Spleen (tissue), 11 donors: ENCODE data around the gene ZNRF2. TPM values are rescaled to one million over a fixed set of nuclear protein-coding genes. Genes with fewer than 3 reads are reported as not detected.
"Not testable (repeated sequence)": the region's sequence is repeated elsewhere in the genome, so short reads cannot be mapped to it uniquely, and the experiment has no call there.

Experiments
- DNase-seq: peaks from one replicate; pipeline ENCODE4 v3.0.0-alpha.2; 2020
- H3K27ac ChIP-seq, 8 donors: fragments of 200-600 bp; sonication (generic) in 7 of 8; 1 replicate in 4 of 8; 2 replicates in 4 of 8; pipeline versions ENCODE4 v1.5.0 to v1.8.0; 2016 to 2021; ENCODE audit warnings: inconsistent platforms in 4 of 8, mild to moderate bottlenecking in 4 of 8, moderate library complexity in 1 of 8
- H3K27me3 ChIP-seq, 7 donors: fragments of 200-600 bp; sonication (generic) in 6 of 7; replicated peaks in 1 of 7; 1 replicate in 4 of 7; 2 replicates in 3 of 7; pipeline versions ENCODE4 v1.5.0 to v1.8.0; 2016 to 2021; ENCODE audit warnings: inconsistent platforms in 3 of 7, mild to moderate bottlenecking in 1 of 7
- H3K36me3 ChIP-seq, 6 donors: fragments of 200-600 bp; sonication (generic) in 5 of 6; 1 replicate in 4 of 6; 2 replicates in 2 of 6; pipeline versions ENCODE4 v1.5.0 to v1.8.0; 2016 to 2021; ENCODE audit warnings: inconsistent platforms in 2 of 6
- H3K4me1 ChIP-seq, 6 donors: fragments of 200-600 bp; sonication (generic) in 5 of 6; 1 replicate in 3 of 6; 2 replicates in 3 of 6; pipeline versions ENCODE4 v1.5.0 to v1.8.0; 2016 to 2021; ENCODE audit warnings: inconsistent platforms in 3 of 6
- H3K4me3 ChIP-seq, 8 donors: fragments of 200-600 bp; sonication (generic) in 7 of 8; 1 replicate in 4 of 8; 2 replicates in 4 of 8; pipeline versions ENCODE4 v1.5.0 to v1.8.0; 2016 to 2021; ENCODE audit warnings: inconsistent platforms in 4 of 8, mild to moderate bottlenecking in 4 of 8, moderate library complexity in 2 of 8
- H3K9me3 ChIP-seq, 8 donors: fragments of 200-600 bp; sonication (generic) in 7 of 8; 1 replicate in 4 of 8; 2 replicates in 4 of 8; pipeline versions ENCODE4 v1.5.0 to v1.8.0; 2016 to 2021; ENCODE audit warnings: inconsistent platforms in 4 of 8
- POLR2A ChIP-seq, 3 donors: fragments of 450-650 bp; IDR thresholded peaks; one replicate each; pipeline ENCODE4 v1.5.1; 2017; ENCODE audit warnings: antibody characterized with exemption in 3 of 3, mild to moderate bottlenecking in 1 of 3
- POLR2AphosphoS5 ChIP-seq, 3 donors: sonication (generic); formaldehyde crosslinking; IDR thresholded peaks; one replicate each; pipeline ENCODE4 v1.5.1; 2017; ENCODE audit warnings: antibody characterized with exemption in 3 of 3
- WGBS, 5 donors: extraction: QIAGEN DNeasy Blood & Tissue Kit in 3 of 5; methylation state at CpG; one replicate each; pipeline versions ENCODE4 v1.1.5 to v1.1.7; 2013 to 2018; 5-methylcytosine and 5-hydroxymethylcytosine counted together
- intact Hi-C: fragments of 100-400 bp; cut with DNase I; formaldehyde crosslinking; loops from one replicate; pipeline ENCODE4 v1.15.0; 2023; ENCODE audit warnings: low total_unique reads
- polyA plus RNA-seq, 3 donors: library from polyadenylated mRNA; stranded (reverse); fragments of 200-250 nt; gene quantifications; one replicate each; pipeline ENCODE4 v1.2.1, GENCODE V29; 2013
- total RNA-seq, 7 donors: library from RNA; depleted of rRNA in 3 of 7; stranded (reverse); fragments of >200 nt in 3 of 7; fragmentation: NEBNext Ultra II Directional in 4 of 7; extraction: Animal tissue kit (Norgen Biotek cat#: 25700) in 4 of 7; gene quantifications; one replicate each; pipeline versions ENCODE4 v1.1.0 to v1.2.1, GENCODE V29; 2016 to 2021
- TF ChIP-seq, protein P1 (sequence below), 11 experiments: fragments of 200-600 bp in 7 of 11; fragments of 450-650 bp in 4 of 11; sonication (generic) in 4 of 11; IDR thresholded peaks in 8 of 11; conservative IDR thresholded peaks in 3 of 11; 1 replicate in 7 of 11; 2 replicates in 4 of 11; pipeline versions ENCODE4 v1.4.0 to v1.8.0; 2016 to 2021; ENCODE audit warnings: antibody characterized with exemption in 11 of 11, inconsistent platforms in 4 of 11, mild to moderate bottlenecking in 1 of 11
- donor health status: healthy with polysubstance abuse.
- donor health status: DM: no; HTN: no; CAD: no; lungs with moderate emphysema.
- donor health status: DM: no; HTN: no; CAD: no.
- donor health status: Bipolar disorder and iron deficiency.
- donor health status: healthy.
- donor health status: DM: no; HTN: no; CAD: no.
- donor health status: DM: yes; HTN: yes; CAD: no.

Gene ZNRF2
- total and polyA plus RNA-seq, 10 donors, result 6.8 to 42.5 (median 28.5) TPM

DNA sequence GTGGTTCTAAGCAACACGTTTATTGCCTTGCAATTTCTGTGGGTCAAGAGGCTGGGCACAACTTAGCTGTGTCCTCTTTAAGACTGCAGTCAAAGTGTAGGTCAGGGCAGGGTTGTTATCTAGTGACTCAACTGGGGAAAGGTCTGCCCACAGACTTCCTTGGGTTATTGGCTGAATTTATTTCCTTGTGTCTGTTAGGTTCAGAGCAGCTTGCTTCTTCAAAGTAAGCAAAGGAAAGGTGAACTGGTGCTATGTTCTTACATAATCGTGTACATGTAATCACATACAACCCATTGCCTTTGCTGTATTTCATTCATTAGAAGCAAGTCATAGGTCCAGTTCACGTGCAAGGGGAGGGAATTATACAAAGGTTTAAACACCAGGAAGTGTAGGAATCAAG lies 5.9 kb downstream of the ZNRF2 start:
- H3K9me3 ChIP-seq, H3K27me3 ChIP-seq, DNase-seq, H3K36me3 ChIP-seq, intact Hi-C loops: not testable (repeated sequence)
- peak overlapping the region in 1 of 8 donors; percentile 10 for H3K4me3 ChIP-seq
- H3K4me1 ChIP-seq, result peaks cover 32 to 88% (median 62%) of the 10 kb centered on the region in 6 donors
- 36 to 68% (median 45%) methylated on average over 3 of the region's 3 CpGs for WGBS, 5 donors
- H3K27ac ChIP-seq, result peak overlapping the region in 1 of 8 donors; percentile 14

DNA sequence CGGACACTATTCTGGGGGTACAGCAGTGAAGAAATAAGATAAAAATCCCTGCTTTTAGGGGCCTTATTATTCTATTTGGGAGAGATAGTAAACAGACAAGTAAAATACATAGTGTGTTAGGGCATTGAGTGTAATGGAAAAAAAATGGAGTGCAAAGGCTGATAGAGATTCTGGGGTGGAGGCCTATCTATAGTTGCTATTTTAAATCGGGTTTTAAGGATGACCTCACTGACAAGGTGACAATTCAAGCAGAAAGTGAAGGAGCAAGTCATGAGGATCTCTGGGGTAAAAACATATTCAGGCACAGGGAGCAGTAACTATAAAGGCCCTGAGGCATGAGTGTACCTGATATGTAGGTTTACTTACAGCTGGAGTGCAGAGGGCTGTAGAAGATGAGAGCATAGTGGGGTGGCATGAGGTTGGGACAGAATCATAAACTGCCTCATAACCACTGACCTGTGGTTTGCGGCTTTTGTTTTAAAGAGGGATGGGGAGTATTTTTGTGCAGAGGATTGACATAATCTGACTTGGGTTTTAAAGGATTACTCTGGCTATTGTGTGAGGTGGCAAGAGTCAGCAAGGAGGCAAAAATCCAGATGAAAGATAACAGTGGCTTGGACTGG lies 8.1 kb downstream of the ZNRF2 start:
- H3K27me3 ChIP-seq, H3K4me3 ChIP-seq, intact Hi-C loops, H3K36me3 ChIP-seq, H3K9me3 ChIP-seq, H3K27ac ChIP-seq, DNase-seq: not testable (repeated sequence)
- 88 to 91% (median 90%) methylated on average over 3 of the region's 3 CpGs for WGBS, 5 donors
- peaks cover 26 to 93% (median 68%) of the 10 kb centered on the region in 6 donors for H3K4me1 ChIP-seq

DNA sequence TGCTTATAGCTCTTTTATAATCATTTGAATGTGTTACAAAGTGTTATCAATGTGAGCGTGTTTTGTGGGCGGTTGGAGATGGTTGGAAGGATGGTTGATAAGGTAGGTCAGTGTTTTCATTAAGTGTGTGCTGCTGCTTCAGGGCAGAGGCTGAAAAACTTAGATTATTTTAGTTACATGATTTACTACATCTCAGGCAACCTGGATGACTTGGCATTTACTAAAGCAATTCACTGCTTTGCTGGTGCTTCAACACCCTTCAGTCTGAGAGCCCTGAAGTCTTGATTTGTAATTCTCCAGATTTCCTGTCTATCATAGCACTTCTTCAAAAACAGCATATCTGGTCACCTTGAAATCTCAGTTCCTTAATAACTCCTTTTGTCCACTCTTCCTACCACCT lies 11.9 kb downstream of the ZNRF2 start:
- H3K4me3 ChIP-seq, intact Hi-C loops, H3K36me3 ChIP-seq, DNase-seq, H3K27me3 ChIP-seq, H3K9me3 ChIP-seq: not testable (repeated sequence)
- Histone ChIP-seq H3K4me1 (peaks cover 6 to 94% (median 55%) of the 10 kb centered on the region in 6 donors), H3K27ac (peak overlapping the region in 1 of 8 donors; percentile 17)
- WGBS, 5 donors, result 45 to 84% (median 68%) methylated on average over 2 of the region's 2 CpGs

DNA sequence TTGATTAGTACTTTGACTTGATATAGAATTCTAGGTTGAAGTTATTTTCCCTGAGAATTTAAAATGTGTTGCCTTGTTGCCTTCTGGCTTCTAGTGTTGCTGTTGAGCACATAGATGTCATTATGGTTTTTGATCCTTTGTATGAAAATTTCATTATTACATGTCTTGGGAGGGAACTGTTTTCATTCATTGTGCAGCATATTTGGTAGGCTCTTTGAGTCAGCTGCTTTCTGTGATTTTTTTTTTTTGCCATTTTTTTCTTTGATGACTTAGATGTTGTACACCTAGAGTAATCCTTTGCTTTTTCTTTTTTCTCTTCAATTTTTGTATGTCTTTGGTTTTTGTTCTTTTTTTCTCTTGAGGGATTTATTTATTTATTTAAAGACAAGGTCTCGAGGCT lies 13.1 kb downstream of the ZNRF2 start:
- H3K36me3 ChIP-seq, H3K9me3 ChIP-seq, H3K27ac ChIP-seq, H3K4me3 ChIP-seq, intact Hi-C loops, DNase-seq, H3K27me3 ChIP-seq: not testable (repeated sequence)
- 91 to 100% (median 100%) methylated on average over 1 of the region's 1 CpG for WGBS, 5 donors
- peaks cover 13 to 94% (median 59%) of the 10 kb centered on the region in 6 donors for H3K4me1 ChIP-seq

DNA sequence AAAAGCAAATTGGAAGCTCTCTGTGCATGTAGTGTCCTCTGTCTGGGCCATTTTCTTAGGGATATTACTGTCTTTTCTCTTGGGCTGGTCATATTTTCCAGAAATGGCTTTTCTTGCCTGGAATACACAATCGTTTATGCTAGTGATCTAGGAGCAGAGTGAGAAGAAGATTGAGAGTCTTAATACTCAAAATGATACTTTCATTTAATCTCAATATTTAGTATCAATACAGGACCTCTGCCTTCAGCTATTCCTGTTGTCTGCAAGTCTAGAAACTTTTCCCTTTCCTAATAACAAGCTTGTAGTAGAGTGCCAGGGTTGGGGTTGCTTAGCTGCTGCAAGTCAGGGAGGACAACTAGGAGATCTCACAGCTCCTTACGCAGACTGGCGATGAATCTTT lies 14.0 kb downstream of the ZNRF2 start:
- H3K4me3 ChIP-seq, DNase-seq, intact Hi-C loops, H3K27ac ChIP-seq, H3K9me3 ChIP-seq, H3K36me3 ChIP-seq, H3K27me3 ChIP-seq: not testable (repeated sequence)
- H3K4me1 ChIP-seq, result peaks cover 13 to 94% (median 65%) of the 10 kb centered on the region in 6 donors
- 82 to 91% (median 86%) methylated on average over 3 of the region's 3 CpGs for WGBS, 5 donors

DNA sequence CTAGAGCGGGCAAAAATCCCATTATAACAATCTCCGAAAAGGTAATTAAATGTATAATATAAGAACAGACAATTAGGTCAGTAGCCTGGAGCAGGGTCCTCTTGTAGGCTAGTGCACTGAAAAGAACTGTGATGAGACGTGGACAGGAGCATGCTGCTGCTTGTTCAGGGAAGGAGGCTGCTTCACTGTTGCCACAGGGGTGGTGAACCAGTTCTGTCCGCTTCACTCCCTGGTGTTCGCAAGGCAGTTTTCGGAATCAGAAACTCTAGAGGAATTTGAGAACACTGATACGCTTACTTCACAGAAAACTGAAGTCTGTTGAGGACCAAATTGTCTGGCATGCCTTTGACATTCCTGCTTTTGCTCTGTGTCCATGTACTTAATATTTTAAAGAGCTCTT lies 17.4 kb downstream of the ZNRF2 start:
- peaks cover 5 to 97% (median 70%) of the 10 kb centered on the region in 6 donors for H3K4me1 ChIP-seq
- WGBS, 5 donors, result 92 to 97% (median 94%) methylated on average over 7 of the region's 7 CpGs
- no peaks in the 10 kb centered on the region for H3K36me3 ChIP-seq
- intact Hi-C loops, result no loop called here
- H3K9me3 ChIP-seq, result no peaks in the 10 kb centered on the region
- H3K4me3 ChIP-seq, result no peak overlapping the region
- H3K27me3 ChIP-seq, result no peaks in the 10 kb centered on the region
- no peak for TF ChIP-seq POLR2AphosphoS5 (IDR thresholded peaks at IDR 0.05)
- no peak for DNase-seq
- H3K27ac ChIP-seq, result no peak overlapping the region

DNA sequence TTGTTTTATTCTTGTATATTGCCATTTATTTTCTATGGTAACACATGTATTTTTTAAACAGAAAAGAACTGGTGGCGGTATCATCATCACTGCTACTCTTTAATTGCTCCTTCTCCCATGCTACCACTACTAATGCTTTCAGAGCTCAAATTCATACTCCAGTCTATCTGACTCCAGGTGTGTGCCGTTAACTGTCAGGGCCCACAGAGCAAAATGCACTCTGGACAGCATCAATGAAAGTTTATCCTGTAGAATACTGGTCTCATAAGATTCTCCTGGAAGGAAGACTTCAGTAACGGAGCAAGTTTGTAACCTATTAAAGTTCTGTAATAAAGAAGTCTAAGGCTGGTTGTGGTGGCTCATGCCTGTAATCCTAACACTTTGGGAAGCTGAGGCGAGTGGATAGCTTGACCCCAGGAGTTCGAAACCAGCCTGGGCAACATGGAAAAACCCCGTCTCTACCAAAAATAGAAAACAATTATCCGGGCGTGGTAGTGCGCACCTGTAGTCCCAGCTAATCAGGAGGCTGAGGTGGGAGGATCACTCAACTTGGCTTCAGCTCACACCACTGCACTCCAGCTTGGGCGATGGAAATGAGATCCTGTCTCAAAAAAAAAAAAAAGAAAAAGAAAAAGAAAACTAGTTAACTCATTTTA lies 18.4 kb downstream of the ZNRF2 start:
- WGBS, 5 donors, result 95 to 97% (median 97%) methylated on average over 10 of the region's 10 CpGs
- H3K4me3 ChIP-seq, result no peak overlapping the region
- DNase-seq, result no peak

More for the DNA sequence above, 18.4 kb downstream of the ZNRF2 start:
- Histone ChIP-seq H3K4me1 (peaks cover 4 to 99% (median 77%) of the 10 kb centered on the region in 6 donors), H3K27ac (no peak overlapping the region), H3K9me3 (no peaks in the 10 kb centered on the region), H3K36me3 (no peaks in the 10 kb centered on the region), H3K27me3 (no peaks in the 10 kb centered on the region)
- intact Hi-C loops, result no loop called here
- no peak for TF ChIP-seq POLR2A (IDR thresholded peaks at IDR 0.05)
- TF ChIP-seq, protein P1, sequence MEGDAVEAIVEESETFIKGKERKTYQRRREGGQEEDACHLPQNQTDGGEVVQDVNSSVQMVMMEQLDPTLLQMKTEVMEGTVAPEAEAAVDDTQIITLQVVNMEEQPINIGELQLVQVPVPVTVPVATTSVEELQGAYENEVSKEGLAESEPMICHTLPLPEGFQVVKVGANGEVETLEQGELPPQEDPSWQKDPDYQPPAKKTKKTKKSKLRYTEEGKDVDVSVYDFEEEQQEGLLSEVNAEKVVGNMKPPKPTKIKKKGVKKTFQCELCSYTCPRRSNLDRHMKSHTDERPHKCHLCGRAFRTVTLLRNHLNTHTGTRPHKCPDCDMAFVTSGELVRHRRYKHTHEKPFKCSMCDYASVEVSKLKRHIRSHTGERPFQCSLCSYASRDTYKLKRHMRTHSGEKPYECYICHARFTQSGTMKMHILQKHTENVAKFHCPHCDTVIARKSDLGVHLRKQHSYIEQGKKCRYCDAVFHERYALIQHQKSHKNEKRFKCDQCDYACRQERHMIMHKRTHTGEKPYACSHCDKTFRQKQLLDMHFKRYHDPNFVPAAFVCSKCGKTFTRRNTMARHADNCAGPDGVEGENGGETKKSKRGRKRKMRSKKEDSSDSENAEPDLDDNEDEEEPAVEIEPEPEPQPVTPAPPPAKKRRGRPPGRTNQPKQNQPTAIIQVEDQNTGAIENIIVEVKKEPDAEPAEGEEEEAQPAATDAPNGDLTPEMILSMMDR (IDR thresholded peaks at IDR 0.05 in 8 of 11, conservative IDR thresholded peaks at IDR 0.05 in 3 of 11), result no peak
- TF ChIP-seq POLR2AphosphoS5 (IDR thresholded peaks at IDR 0.05), result no peak
